ENCODE data around the gene FBRS. TPM values are rescaled to one million over a fixed set of nuclear protein-coding genes. Genes with fewer than 3 reads are reported as not detected.
A peak's percentile ranks its signal among the peaks of the same experiment; 100 is the strongest.

The FBRS gene
- total and polyA plus RNA-seq, 2 of the 13 experiments (the other 11 are each of a cell fraction or from before 2014, with no cell fraction given) = 13.7 to 16.2 TPM

GRCh38 chr16:30657866-30658730 lies at the start of gene FBRS (continued):
- no peak for TF ChIP-seq BATF2 (CRISPR knock-in tag; IDR thresholded peaks at IDR 0.05)
- no peak for TF ChIP-seq BCLAF1 (IDR thresholded peaks at IDR 0.05)
- peak; percentile 16 for TF ChIP-seq PHF5A (CRISPR knock-in tag; IDR thresholded peaks at IDR 0.05; ENCODE audit: low read depth, unreplicated experiment)
- no peak for TF ChIP-seq HOXA7 (CRISPR knock-in tag; IDR thresholded peaks at IDR 0.05)
- TF ChIP-seq NKX3-1 (CRISPR knock-in tag; IDR thresholded peaks at IDR 0.05) = peak; percentile 79
- TF ChIP-seq TCF7 (IDR thresholded peaks at IDR 0.05; ENCODE audit: low read depth) = no peak
- no peak for TF ChIP-seq ZNF382 (CRISPR knock-in tag; IDR thresholded peaks at IDR 0.05; ENCODE audit: borderline replicate concordance)
- no peak for TF ChIP-seq STAT5B (CRISPR knock-in tag; IDR thresholded peaks at IDR 0.05)
- TF ChIP-seq SRSF4 (IDR thresholded peaks at IDR 0.05; ENCODE audit: low read depth, low read length, poor library complexity, severe bottlenecking) = no peak
- no peak for TF ChIP-seq HIC2 (CRISPR knock-in tag; IDR thresholded peaks at IDR 0.05; ENCODE audit: low read depth)
- no peak for TF ChIP-seq RFX1 (IDR thresholded peaks at IDR 0.05)
- peak; percentile 91 for TF ChIP-seq AKAP8 (CRISPR knock-in tag; IDR thresholded peaks at IDR 0.05)
- TF ChIP-seq MBD4 (IDR thresholded peaks at IDR 0.05; ENCODE audit: borderline replicate concordance, low read length) = no peak
- TF ChIP-seq ZNF574 (CRISPR knock-in tag; IDR thresholded peaks at IDR 0.05) = peak; percentile 92
- TF ChIP-seq TERF1 (CRISPR knock-in tag; IDR thresholded peaks at IDR 0.05) = no peak
- peak; percentile 82 for TF ChIP-seq TBX2 (CRISPR knock-in tag; IDR thresholded peaks at IDR 0.05; ENCODE audit: borderline replicate concordance)
- no peak for TF ChIP-seq ELK4 (CRISPR knock-in tag; IDR thresholded peaks at IDR 0.05; ENCODE audit: borderline replicate concordance)
- TF ChIP-seq MATR3 (CRISPR knock-in tag; IDR thresholded peaks at IDR 0.05) = no peak
